HepG2 (cell line): Measurements from ENCODE around the gene IP6K3. TPM values are rescaled to one million over a fixed set of nuclear protein-coding genes. Genes with fewer than 3 reads are reported as not detected.

Source experiments
- ATAC-seq: fragments of 200-7000 bp; cut with Tn5 transposase; 3 replicates; pipeline ENCODE4 v1.9.1; 2020; ENCODE audit warnings: mild to moderate bottlenecking, moderate library complexity
- BruUV-seq: library from RNA; stranded (reverse); fragments of 400-500 nt; replicated peaks from 2 replicates; lab custom pipeline; 2021; lab: Mats Ljungman, UMichigan
- CTCF ChIA-PET: fragments of 300-600 bp; formaldehyde crosslinking; extraction: SDS; loops from one replicate; lab custom pipeline; 2021; ENCODE audit warnings: low total read pairs, inconsistent platforms, low intra/inter-chr PET ratio; lab: Yijun Ruan, JAX
- POLR2A ChIA-PET: fragments of 350-600 bp; sonication (Branson Sonifier 250); formaldehyde crosslinking; loops from one replicate; lab custom pipeline; 2020; ENCODE audit warnings: antibody characterized with exemption, inconsistent platforms; lab: Yijun Ruan, JAX
- DNase-seq: peaks from one replicate; pipeline ENCODE4 v3.0.0-alpha.2; 2015; ENCODE audit warnings: low spot score
- FAIRE-seq: peaks from 3 replicates; lab custom pipeline; 2011; peaks lifted over from hg19 to GRCh38; lab: Jason Lieb, UNC
- H2AFZ ChIP-seq: one replicate; pipeline ENCODE4 v1.6.1; 2011; ENCODE audit warnings: low read length, inconsistent platforms
- H3K27ac ChIP-seq: fragments of 300-600 bp; 3 replicates; pipeline ENCODE4 v1.8.0; 2011; ENCODE audit warnings: mixed run types, mild to moderate bottlenecking, mixed read lengths, low read length, inconsistent platforms; ENCODE audit not compliant: insufficient read depth; ENCODE audit errors: extremely low read length
- H3K27me3 ChIP-seq, 2 experiments: fragments of 200-600 bp in 1 of 2; 2 replicates in 1 of 2; 3 replicates in 1 of 2; pipeline versions ENCODE4 v1.6.0 to v1.8.0; 2011; ENCODE audit warnings: low read length in 2 of 2, mild to moderate bottlenecking in 2 of 2, moderate library complexity in 2 of 2, inconsistent platforms in 1 of 2; ENCODE audit not compliant: insufficient read depth in 2 of 2, control insufficient read depth in 1 of 2
- H3K36me3 ChIP-seq, 2 experiments: fragments of 200-600 bp in 1 of 2; replicated peaks in 1 of 2; 2 replicates in 1 of 2; 3 replicates in 1 of 2; pipeline versions ENCODE4 v1.5.1 to v1.8.0; 2011; ENCODE audit warnings: low read length in 2 of 2, inconsistent platforms in 1 of 2; ENCODE audit not compliant: insufficient read depth in 2 of 2, control insufficient read depth in 1 of 2
- H3K4me1 ChIP-seq: 2 replicates; pipeline ENCODE4 v1.5.1; 2012; ENCODE audit warnings: low read length, inconsistent platforms; ENCODE audit not compliant: insufficient read depth
- H3K4me2 ChIP-seq: 2 replicates; pipeline ENCODE4 v1.6.0; 2011; ENCODE audit warnings: low read depth, low read length, inconsistent platforms
- H3K4me3 ChIP-seq, 3 experiments: fragments of 200-600 bp in 1 of 3; sonication (generic), shearing (Covaris generic) in 1 of 3; replicated peaks in 1 of 3; 2 replicates each; pipeline ENCODE4 v1.5.1; 2011 to 2016; ENCODE audit warnings: low read length in 3 of 3, inconsistent platforms in 2 of 3, low read depth in 2 of 3, mild to moderate bottlenecking in 2 of 3, control low read depth in 1 of 3, mixed read lengths in 1 of 3; ENCODE audit not compliant: insufficient read depth in 1 of 3
- H3K79me2 ChIP-seq: one replicate; pipeline ENCODE4 v1.6.1; 2011; ENCODE audit warnings: low read length, inconsistent platforms; ENCODE audit not compliant: insufficient read depth
- H3K9ac ChIP-seq: 2 replicates; pipeline ENCODE4 v1.6.0; 2011; ENCODE audit warnings: mild to moderate bottlenecking, low read depth, low read length, inconsistent platforms; ENCODE audit not compliant: insufficient read depth
- H3K9me3 ChIP-seq: 2 replicates; pipeline ENCODE4 v1.5.1; 2012; ENCODE audit warnings: mild to moderate bottlenecking, low read length
- H4K20me1 ChIP-seq: 2 replicates; pipeline ENCODE4 v1.6.0; 2011; ENCODE audit warnings: inconsistent platforms, mild to moderate bottlenecking, low read length, moderate library complexity; ENCODE audit not compliant: insufficient read depth
- AGO2 ChIP-seq: fragments of 200-400 bp; formaldehyde crosslinking; optimal IDR thresholded peaks from 2 replicates; pipeline ENCODE3; 2017; ENCODE audit warnings: mild to moderate bottlenecking, low read depth, low read length, moderate library complexity
- ARNT2 ChIP-seq: sonication (generic); formaldehyde crosslinking; IDR thresholded peaks from 2 replicates; pipeline ENCODE4 v1.8.0; 2022; ENCODE audit warnings: mild to moderate bottlenecking, low read depth, missing genetic modification reagents, moderate library complexity
- HNF4A ChIP-seq: sonication (generic); formaldehyde crosslinking; IDR thresholded peaks from 2 replicates; pipeline ENCODE4 v1.4.0; 2020; ENCODE audit warnings: missing genetic modification reagents
- HOXA3 ChIP-seq: sonication (generic); formaldehyde crosslinking; IDR thresholded peaks from 2 replicates; pipeline ENCODE4 v1.5.0; 2020; ENCODE audit warnings: missing genetic modification reagents
- MXD4 ChIP-seq: IDR thresholded peaks from 2 replicates; pipeline ENCODE4 v1.6.1; 2016; ENCODE audit warnings: mild to moderate bottlenecking, missing biosample characterization, missing genetic modification reagents
- PHF8 ChIP-seq: sonication (generic); formaldehyde crosslinking; IDR thresholded peaks from 2 replicates; pipeline ENCODE4 v1.5.0; 2020; ENCODE audit warnings: missing genetic modification reagents
- RARA ChIP-seq: IDR thresholded peaks from 2 replicates; pipeline ENCODE4 v1.6.1; 2016; ENCODE audit warnings: missing genetic modification reagents, missing compliant biosample characterization
- RBM39 ChIP-seq: fragments of 200-400 bp; formaldehyde crosslinking; IDR thresholded peaks from one replicate; pipeline ENCODE4 v1.6.1; 2018; ENCODE audit warnings: antibody characterized with exemption, mild to moderate bottlenecking, low read depth, low read length; ENCODE audit not compliant: poor library complexity, severe bottlenecking
- REPIN1 ChIP-seq: sonication (generic); formaldehyde crosslinking; IDR thresholded peaks from 2 replicates; pipeline ENCODE4 v1.8.0; 2022; ENCODE audit warnings: missing genetic modification reagents, low read depth, mild to moderate bottlenecking, borderline replicate concordance
- TBP ChIP-seq: sonication (generic); formaldehyde crosslinking; IDR thresholded peaks from 2 replicates; pipeline ENCODE4 v1.5.0; 2020; ENCODE audit warnings: missing genetic modification reagents
- YEATS4 ChIP-seq: sonication (generic); formaldehyde crosslinking; IDR thresholded peaks from 2 replicates; pipeline ENCODE4 v1.4.0; 2020; ENCODE audit warnings: missing genetic modification reagents, borderline replicate concordance
- ZNF766 ChIP-seq: sonication (generic); formaldehyde crosslinking; IDR thresholded peaks from 2 replicates; pipeline ENCODE4 v1.5.0; 2020; ENCODE audit warnings: missing genetic modification reagents, borderline replicate concordance
- ZSCAN25 ChIP-seq: sonication (generic); formaldehyde crosslinking; IDR thresholded peaks from 2 replicates; pipeline ENCODE4 v1.8.0; 2022; ENCODE audit warnings: mild to moderate bottlenecking, missing genetic modification reagents
- WGBS: methylation state at CpG from one replicate; pipeline ENCODE4 v1.1.6; 2017; ENCODE audit warnings: low lambda C conversion rate; 5-methylcytosine and 5-hydroxymethylcytosine counted together
- in situ Hi-C: cut with HindIII; loops from 2 replicates; pipeline ENCODE4 v1.10.0; 2017; ENCODE audit warnings: low pct_unique_long_range_greater_than_20kb; ENCODE audit not compliant: extremely low pct_ligation_motif_present
- intact Hi-C: fragments of 100-400 bp; cut with micrococcal nuclease; formaldehyde crosslinking; loops from one replicate; pipeline ENCODE4 v1.10.0; 2022; ENCODE audit not compliant: unreplicated experiment
- polyA plus RNA-seq, 8 experiments: library from polyadenylated mRNA; depleted of rRNA in 3 of 8; stranded (reverse) in 7 of 8; unstranded in 1 of 8; fragments of >200 nt; fragmentation: Illumina TruSeq in 4 of 8; extraction: Trizol in 4 of 8; gene quantifications; 2 replicates each; pipeline versions ENCODE4 v1.2.1 to v1.2.3, GENCODE V29; 2011 to 2016; ENCODE audit warnings: low read depth in 4 of 8, missing spikeins in 1 of 8, mixed read lengths in 1 of 8; ENCODE audit not compliant: insufficient read depth in 1 of 8
- total RNA-seq, 5 experiments: library from RNA; depleted of rRNA; stranded (reverse); fragments of >200 nt; fragmentation: Illumina TruSeq; extraction: Trizol; gene quantifications; 2 replicates each; pipeline ENCODE4 v1.2.3, GENCODE V29; 2016; ENCODE audit warnings: low read depth in 1 of 5
- TF ChIP-seq, protein P1 (sequence below): sonication (generic); formaldehyde crosslinking; IDR thresholded peaks from 2 replicates; pipeline ENCODE4 v1.5.0; 2020; ENCODE audit warnings: missing genetic modification reagents
- TF ChIP-seq, protein P2 (sequence below): sonication (generic); formaldehyde crosslinking; IDR thresholded peaks from 2 replicates; pipeline ENCODE4 v1.8.0; 2022; ENCODE audit warnings: missing genetic modification reagents, low read depth, mild to moderate bottlenecking, borderline replicate concordance
- TF ChIP-seq, protein P3 (sequence below): sonication (generic); formaldehyde crosslinking; IDR thresholded peaks from 2 replicates; pipeline ENCODE4 v1.8.1; 2022; ENCODE audit warnings: low read depth, mild to moderate bottlenecking, missing genetic modification reagents
- TF ChIP-seq, protein P4 (sequence below): sonication (generic); formaldehyde crosslinking; IDR thresholded peaks from 2 replicates; pipeline ENCODE4 v1.8.0; 2022; ENCODE audit warnings: missing genetic modification reagents, mild to moderate bottlenecking, borderline replicate concordance

IP6K3 gene
- total and polyA plus RNA-seq, 2 of the 13 experiments (the other 11 are each of a cell fraction or from before 2014, with no cell fraction given) = 0.11 to 0.18 TPM

DNA sequence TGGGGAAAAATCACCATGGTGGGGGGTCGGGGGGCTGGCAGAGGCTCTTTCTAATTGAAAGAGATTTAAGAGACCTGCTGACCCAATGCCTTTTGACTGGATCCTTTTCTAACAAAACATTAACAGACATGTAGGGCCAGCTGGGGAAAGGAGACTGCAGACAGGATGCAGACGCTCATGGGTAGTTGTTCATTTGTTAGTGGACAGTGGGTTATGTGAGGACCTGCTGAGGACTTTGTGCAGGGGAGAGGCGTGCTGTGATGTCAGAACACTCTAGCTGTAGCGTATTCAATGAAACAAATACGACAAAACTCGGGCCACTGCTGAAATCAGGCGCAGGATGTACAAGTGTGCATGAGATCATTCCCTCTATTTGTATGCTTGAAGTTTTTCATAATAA is 1.2 kb downstream of the IP6K3 start:
- ChIA-PET CTCF (interaction anchor here (1.3 to 5.7 kb wide), 3 partner anchors 18 to 409 kb away, joined by 3 to 77 read pairs (median 3); no protein-coding TSS in a partner anchor), POLR2A (interaction anchor here (1.4 to 4.6 kb wide), 3 partner anchors 15 to 42 kb away, joined by 3 to 48 read pairs (median 34); partner anchors contain the start of gene UQCC2)
- peak overlapping the region; percentile 59 for H3K4me2 ChIP-seq
- no peaks in the 10 kb centered on the region for H3K79me2 ChIP-seq
- ATAC-seq (peak; percentile 18; the same call in 2 of the 3 replicates), DNase-seq (peak; percentile 45), FAIRE-seq (peak; percentile 52)
- H3K27ac ChIP-seq = no peak overlapping the region
- peak overlapping the region in 1 of 3 experiments; percentile 19; a peak in 1 of 6 replicates for H3K4me3 ChIP-seq
- 4% methylated on average over 7 of the region's 7 CpGs for WGBS
- peaks cover 4 to 45% of the 10 kb centered on the region in 2 experiments; a peak in 4 of 5 replicates for H3K27me3 ChIP-seq
- no TSS peak for BruUV-seq
- no peaks in the 10 kb centered on the region for H3K9me3 ChIP-seq
- no peak overlapping the region for H2AFZ ChIP-seq
- in situ Hi-C loops = no loop called here
- H3K36me3 ChIP-seq = no peaks in the 10 kb centered on the region
- no peaks in the 10 kb centered on the region for H4K20me1 ChIP-seq
- peaks cover 50% of the 10 kb centered on the region for H3K4me1 ChIP-seq
- H3K9ac ChIP-seq = no peak overlapping the region
- intact Hi-C loops = loop anchor here (2.0 kb wide), 1 partner anchor 157 kb away; no protein-coding TSS in a partner anchor
- TF ChIP-seq AGO2 = no peak
- TF ChIP-seq, protein P1, sequence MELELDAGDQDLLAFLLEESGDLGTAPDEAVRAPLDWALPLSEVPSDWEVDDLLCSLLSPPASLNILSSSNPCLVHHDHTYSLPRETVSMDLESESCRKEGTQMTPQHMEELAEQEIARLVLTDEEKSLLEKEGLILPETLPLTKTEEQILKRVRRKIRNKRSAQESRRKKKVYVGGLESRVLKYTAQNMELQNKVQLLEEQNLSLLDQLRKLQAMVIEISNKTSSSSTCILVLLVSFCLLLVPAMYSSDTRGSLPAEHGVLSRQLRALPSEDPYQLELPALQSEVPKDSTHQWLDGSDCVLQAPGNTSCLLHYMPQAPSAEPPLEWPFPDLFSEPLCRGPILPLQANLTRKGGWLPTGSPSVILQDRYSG (CRISPR knock-in tag) = no peak
- TF ChIP-seq ARNT2 (CRISPR knock-in tag) = no peak
- TF ChIP-seq TBP (CRISPR knock-in tag) = no peak
- TF ChIP-seq, protein P2, sequence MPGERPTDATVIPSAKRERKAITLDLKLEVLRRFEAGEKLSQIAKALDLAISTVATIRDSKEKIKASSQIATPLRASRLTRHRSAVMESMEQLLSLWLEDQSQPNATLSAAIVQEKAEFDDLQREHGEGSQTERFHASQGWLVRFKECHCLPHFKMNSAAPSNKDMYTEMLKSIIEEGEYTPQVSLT (CRISPR knock-in tag) = no peak
- no peak for TF ChIP-seq MXD4 (CRISPR knock-in tag)
- TF ChIP-seq REPIN1 (CRISPR knock-in tag) = no peak
- TF ChIP-seq PHF8 (CRISPR knock-in tag) = no peak
- TF ChIP-seq, protein P3, sequence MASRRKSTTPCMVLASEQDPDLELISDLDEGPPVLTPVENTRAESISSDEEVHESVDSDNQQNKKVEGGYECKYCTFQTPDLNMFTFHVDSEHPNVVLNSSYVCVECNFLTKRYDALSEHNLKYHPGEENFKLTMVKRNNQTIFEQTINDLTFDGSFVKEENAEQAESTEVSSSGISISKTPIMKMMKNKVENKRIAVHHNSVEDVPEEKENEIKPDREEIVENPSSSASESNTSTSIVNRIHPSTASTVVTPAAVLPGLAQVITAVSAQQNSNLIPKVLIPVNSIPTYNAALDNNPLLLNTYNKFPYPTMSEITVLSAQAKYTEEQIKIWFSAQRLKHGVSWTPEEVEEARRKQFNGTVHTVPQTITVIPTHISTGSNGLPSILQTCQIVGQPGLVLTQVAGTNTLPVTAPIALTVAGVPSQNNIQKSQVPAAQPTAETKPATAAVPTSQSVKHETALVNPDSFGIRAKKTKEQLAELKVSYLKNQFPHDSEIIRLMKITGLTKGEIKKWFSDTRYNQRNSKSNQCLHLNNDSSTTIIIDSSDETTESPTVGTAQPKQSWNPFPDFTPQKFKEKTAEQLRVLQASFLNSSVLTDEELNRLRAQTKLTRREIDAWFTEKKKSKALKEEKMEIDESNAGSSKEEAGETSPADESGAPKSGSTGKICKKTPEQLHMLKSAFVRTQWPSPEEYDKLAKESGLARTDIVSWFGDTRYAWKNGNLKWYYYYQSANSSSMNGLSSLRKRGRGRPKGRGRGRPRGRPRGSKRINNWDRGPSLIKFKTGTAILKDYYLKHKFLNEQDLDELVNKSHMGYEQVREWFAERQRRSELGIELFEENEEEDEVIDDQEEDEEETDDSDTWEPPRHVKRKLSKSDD (CRISPR knock-in tag) = no peak
- TF ChIP-seq ZSCAN25 = peak; percentile 78
- TF ChIP-seq HNF4A = peak; percentile 25; the same call in 1 of the 2 replicates
- no peak for TF ChIP-seq ZNF766 (CRISPR knock-in tag)
- TF ChIP-seq, protein P4, sequence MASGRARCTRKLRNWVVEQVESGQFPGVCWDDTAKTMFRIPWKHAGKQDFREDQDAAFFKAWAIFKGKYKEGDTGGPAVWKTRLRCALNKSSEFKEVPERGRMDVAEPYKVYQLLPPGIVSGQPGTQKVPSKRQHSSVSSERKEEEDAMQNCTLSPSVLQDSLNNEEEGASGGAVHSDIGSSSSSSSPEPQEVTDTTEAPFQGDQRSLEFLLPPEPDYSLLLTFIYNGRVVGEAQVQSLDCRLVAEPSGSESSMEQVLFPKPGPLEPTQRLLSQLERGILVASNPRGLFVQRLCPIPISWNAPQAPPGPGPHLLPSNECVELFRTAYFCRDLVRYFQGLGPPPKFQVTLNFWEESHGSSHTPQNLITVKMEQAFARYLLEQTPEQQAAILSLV = no peak
- TF ChIP-seq YEATS4 = no peak
- no peak for TF ChIP-seq RBM39
- TF ChIP-seq HOXA3 = peak; percentile 28; the same call in 1 of the 2 replicates
- peak; percentile 25; the same call in 1 of the 2 replicates for TF ChIP-seq RARA (CRISPR knock-in tag)
